Measurements from ENCODE around the gene LRRIQ3. TPM values are rescaled to one million over a fixed set of nuclear protein-coding genes. Genes with fewer than 3 reads are reported as not detected.
"Not testable (repeated sequence)": the region's sequence is repeated elsewhere in the genome, so short reads cannot be mapped to it uniquely, and the experiment has no call there.

Gene LRRIQ3
- total RNA-seq, 1 experiment from 2014 or later: 0.81 TPM

DNA sequence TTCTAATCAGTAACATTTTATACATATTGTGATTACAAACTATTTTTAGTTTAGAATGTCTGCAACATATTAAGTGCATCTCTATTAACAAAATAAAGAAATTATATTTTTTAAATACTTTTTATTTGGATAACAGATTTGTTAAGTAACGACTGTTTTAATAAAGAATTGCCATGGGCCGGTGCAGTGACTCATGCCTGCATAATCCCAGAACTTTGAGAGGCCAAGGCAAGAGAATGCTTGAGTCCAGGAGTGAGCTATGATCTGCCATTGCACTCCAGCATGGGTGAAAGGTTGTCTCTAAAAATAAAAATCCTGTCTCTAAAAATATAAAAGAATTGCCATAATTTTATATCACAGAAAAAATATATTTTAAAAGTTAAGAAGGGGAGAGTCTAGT lies 4.1 kb downstream of the LRRIQ3 start:
- no peaks in the 10 kb centered on the region for H3K27me3 ChIP-seq
- no peaks in the 10 kb centered on the region for H3K9me3 ChIP-seq (replicated peaks)
- 0 out of 2 replicates have a peak, but pooled peaks cover under 1% of the 10 kb centered on the region for H3K4me1 ChIP-seq
- peak in 1 of 2 experiments; percentile 9 for DNase-seq
- no peak overlapping the region for H3K4me3 ChIP-seq
- no peaks in the 10 kb centered on the region for H3K36me3 ChIP-seq
- no peak overlapping the region for H3K27ac ChIP-seq

DNA sequence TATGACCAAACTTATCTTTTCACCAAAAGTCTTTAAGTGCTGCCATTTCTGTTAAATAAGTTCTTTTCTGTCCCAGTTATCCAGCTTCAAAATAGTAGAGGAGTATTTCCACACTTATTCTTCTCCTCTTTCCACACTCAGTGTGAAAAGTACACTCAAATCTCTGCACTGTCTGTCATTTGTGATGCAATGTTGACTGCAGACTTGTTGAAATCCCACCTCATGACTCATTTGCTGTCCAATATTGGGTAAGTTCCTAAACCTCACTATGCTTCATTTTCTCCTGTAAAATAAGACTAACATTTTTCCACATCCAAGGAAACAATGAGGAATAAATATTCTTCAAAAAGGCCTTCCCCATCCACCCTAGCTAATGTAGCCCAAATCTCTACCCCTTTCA lies 17.5 kb downstream of the LRRIQ3 start:
- DNase-seq: no peak
- H3K4me3 ChIP-seq: no peak overlapping the region
- no peaks in the 10 kb centered on the region for H3K27me3 ChIP-seq
- H3K4me1 ChIP-seq: no peaks in the 10 kb centered on the region
- H3K27ac ChIP-seq: no peak overlapping the region
- H3K36me3 ChIP-seq: no peaks in the 10 kb centered on the region
- no peaks in the 10 kb centered on the region for H3K9me3 ChIP-seq (replicated peaks)

DNA sequence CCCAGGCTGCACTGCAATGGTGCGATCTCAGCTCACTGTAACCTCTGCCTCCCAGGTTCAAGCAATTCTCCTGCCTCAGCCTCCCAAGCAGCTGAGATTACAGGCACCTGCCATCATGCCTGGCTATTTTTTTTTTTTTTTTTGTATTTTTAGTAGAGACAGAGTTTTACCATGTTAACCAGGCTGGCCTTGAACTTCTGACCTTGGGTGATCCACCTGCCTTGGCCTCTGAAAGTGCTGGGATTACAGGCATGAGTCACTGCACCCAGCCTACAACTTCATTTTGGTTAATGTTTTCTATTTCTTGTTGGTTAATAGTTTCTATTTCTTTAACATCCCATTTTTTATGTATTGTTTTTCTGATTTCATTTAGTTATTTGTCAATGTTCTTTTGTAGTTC lies 23.6 kb downstream of the LRRIQ3 start:
- not testable (repeated sequence) for H3K27ac ChIP-seq; H3K4me3 ChIP-seq; H3K9me3 ChIP-seq (replicated peaks); DNase-seq; H3K27me3 ChIP-seq; H3K4me1 ChIP-seq; H3K36me3 ChIP-seq

DNA sequence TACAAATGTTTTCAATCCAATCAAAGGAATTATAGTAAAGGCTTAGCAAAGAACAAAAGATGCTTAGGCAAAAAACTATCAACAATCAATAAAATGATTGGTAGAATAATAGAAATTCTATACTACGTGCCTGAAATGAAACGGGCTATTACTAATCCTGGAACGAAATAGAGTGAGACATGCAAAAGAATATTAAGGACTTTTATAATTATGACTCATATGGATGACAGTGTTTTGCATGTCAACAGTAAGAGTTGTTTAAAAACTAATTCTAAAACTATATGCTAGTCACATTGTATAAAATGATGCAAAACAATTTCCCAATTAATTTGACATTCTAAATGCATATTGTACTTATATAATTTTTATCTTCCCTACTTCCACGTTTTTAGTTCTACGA lies 35.6 kb downstream of the LRRIQ3 start:
- H3K27ac ChIP-seq: no peak overlapping the region
- DNase-seq: no peak
- H3K4me3 ChIP-seq: no peak overlapping the region
- no peaks in the 10 kb centered on the region for H3K4me1 ChIP-seq
- H3K27me3 ChIP-seq: no peaks in the 10 kb centered on the region
- H3K36me3 ChIP-seq: no peaks in the 10 kb centered on the region
- H3K9me3 ChIP-seq (replicated peaks): no peaks in the 10 kb centered on the region

DNA sequence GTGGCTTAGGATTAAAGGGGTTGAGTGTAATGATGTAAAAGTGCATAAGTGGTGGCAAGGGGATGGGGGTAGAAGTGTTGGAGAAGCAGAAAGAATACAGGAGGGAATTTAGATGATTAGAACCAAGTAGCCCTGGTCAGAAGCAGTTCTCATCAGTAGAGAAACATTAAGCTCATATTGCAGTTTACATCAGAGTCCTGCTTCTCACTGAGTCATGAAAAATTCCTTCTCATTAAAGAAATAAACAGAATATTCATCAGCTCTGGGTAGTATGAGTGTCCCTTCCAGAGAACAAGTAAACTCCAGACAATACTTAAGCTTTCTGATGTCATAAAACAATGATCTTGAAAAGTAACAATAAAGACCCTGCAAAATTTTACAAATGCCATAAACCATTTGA lies 36.5 kb downstream of the LRRIQ3 start:
- Histone ChIP-seq H3K36me3 (no peaks in the 10 kb centered on the region), H3K9me3 (replicated peaks) (no peaks in the 10 kb centered on the region), H3K4me1 (no peaks in the 10 kb centered on the region), H3K27me3 (no peaks in the 10 kb centered on the region), H3K4me3 (no peak overlapping the region), H3K27ac (no peak overlapping the region)
- no peak for DNase-seq

DNA sequence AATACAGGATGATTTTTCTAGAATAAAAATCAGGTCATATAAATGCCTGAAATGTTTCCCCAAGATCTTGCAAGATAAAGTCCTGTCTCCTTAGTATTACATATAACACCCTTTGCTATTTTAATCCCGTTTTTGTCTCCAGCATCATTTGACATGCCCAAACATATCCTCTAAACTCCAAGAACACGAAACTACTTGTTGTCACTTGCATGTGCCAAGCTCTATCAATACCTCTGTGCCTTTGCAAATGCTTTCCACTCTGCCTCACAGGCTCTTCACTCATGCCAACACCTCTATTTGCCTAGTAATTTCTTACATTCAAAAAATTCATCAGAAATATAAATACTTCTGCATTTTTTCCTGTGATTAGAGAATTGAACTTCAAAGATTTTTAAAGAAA lies 37.9 kb downstream of the LRRIQ3 start:
- Histone ChIP-seq H3K4me1 (no peaks in the 10 kb centered on the region), H3K4me3 (no peak overlapping the region), H3K36me3 (no peaks in the 10 kb centered on the region), H3K9me3 (replicated peaks) (no peaks in the 10 kb centered on the region), H3K27me3 (no peaks in the 10 kb centered on the region), H3K27ac (no peak overlapping the region)
- DNase-seq: no peak

DNA sequence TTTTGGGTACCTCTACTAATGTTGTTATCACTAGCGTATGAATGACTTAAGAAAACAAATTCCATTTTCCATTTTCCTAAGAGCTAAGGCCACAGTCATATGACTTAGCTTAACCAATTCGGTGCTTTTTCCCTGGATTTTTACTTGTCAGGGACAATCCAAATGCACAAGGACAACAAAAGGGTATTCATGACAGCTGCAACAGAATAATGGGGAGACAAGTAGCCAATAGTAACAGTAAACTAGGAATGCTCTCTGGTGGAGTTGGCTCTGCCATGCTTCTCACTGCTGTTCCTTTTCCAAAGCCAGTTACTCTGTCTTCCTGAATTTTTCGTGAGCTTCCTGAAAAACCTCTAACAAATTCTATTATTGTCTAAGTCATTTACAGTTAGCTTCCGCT lies 52.9 kb downstream of the LRRIQ3 start:
- DNase-seq: no peak
- Histone ChIP-seq H3K4me1 (no peaks in the 10 kb centered on the region), H3K36me3 (no peaks in the 10 kb centered on the region), H3K27ac (no peak overlapping the region), H3K4me3 (no peak overlapping the region), H3K9me3 (replicated peaks) (no peaks in the 10 kb centered on the region), H3K27me3 (no peaks in the 10 kb centered on the region)

DNA sequence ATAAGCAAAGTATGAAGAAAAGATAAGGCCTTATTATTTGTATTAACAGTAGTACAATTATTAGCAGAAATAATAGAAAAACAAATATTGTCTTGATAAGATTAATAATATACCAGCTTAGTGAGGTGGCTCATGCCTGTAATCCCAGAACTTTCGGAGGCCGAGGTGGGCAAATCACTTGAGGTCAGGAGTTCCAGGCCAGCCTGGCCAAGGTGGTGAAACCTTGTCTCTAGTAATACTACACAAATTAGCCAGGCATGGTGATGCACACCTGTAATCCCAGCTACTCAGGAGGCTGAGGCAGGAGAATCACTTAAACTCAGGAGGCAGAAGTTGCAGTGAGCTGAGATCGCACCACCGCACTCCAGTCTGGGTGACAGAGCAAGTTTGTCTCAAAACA lies 80.6 kb downstream of the LRRIQ3 start:
- H3K36me3 ChIP-seq; DNase-seq; H3K4me3 ChIP-seq; H3K27me3 ChIP-seq; H3K4me1 ChIP-seq; H3K27ac ChIP-seq; H3K9me3 ChIP-seq (replicated peaks): not testable (repeated sequence)

DNA sequence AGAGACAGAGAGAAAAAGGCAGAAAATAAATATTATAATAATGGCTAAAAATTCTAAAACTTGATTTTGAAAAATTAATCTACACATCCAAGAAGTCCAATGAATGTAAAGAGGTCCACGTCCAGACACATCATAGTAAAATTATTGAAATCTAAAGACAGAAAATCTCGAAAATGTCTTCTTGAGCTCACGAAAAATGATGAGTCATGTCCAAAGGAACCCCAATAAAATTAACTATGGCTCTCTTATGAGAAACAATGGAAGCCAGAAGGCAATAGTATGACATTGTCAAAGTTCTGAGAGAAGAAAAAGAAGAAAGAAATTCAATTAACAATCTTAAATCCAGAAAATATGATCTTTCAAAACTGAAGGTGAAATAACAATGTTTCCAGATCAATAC lies 84.6 kb downstream of the LRRIQ3 start:
- DNase-seq: no peak
- H3K27me3 ChIP-seq: 0 out of 2 replicates have a peak, but pooled peaks cover 4% of the 10 kb centered on the region
- H3K27ac ChIP-seq: no peak overlapping the region
- H3K36me3 ChIP-seq: no peaks in the 10 kb centered on the region
- no peaks in the 10 kb centered on the region for H3K4me1 ChIP-seq
- H3K9me3 ChIP-seq (replicated peaks): no peaks in the 10 kb centered on the region
- no peak overlapping the region for H3K4me3 ChIP-seq

DNA sequence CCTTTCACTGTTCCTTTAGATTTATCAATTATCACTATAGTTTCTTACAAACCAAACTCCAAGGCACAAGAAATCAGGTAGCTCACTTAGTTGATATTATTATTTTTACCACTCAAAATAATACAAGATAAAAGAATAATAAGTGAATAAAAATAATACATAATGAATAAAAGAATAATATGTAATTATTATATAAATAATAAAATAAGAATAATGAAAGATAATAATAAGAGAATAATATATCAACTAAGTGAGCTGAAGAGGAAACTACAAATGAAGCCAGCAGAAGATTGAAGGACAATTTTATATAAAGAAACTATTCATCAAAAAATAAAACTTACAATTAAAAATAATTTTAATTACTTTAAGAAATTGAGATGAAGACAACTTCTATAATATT lies 90.6 kb downstream of the LRRIQ3 start:
- Histone ChIP-seq H3K9me3 (replicated peaks) (no peaks in the 10 kb centered on the region), H3K36me3 (no peaks in the 10 kb centered on the region), H3K4me1 (no peaks in the 10 kb centered on the region), H3K27ac (no peak overlapping the region), H3K4me3 (no peak overlapping the region), H3K27me3 (0 out of 2 replicates have a peak, but pooled peaks cover 4% of the 10 kb centered on the region)
- DNase-seq: no peak

DNA sequence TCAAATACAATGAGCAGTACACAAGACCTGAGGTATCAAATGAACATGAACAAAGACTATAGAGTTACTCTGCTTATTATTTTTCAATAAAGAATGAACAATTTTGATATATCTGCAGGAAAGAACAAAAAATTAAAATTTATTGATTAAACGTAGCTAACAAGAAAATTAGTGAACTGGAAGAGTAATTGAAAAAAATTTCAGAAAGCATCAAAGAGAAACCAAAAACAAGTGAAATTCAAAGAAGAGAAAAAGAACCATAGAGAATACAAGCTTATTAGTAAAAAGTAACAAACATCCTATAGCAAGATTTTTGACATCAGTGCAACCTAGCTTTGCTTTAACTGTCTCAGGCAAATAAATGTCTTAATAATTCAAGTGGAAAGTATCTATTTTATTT lies 106.6 kb downstream of the LRRIQ3 start:
- no peaks in the 10 kb centered on the region for H3K36me3 ChIP-seq
- DNase-seq: no peak
- no peaks in the 10 kb centered on the region for H3K27me3 ChIP-seq
- H3K4me3 ChIP-seq: no peak overlapping the region
- no peaks in the 10 kb centered on the region for H3K9me3 ChIP-seq (replicated peaks)
- H3K4me1 ChIP-seq: no peaks in the 10 kb centered on the region
- H3K27ac ChIP-seq: no peak overlapping the region

DNA sequence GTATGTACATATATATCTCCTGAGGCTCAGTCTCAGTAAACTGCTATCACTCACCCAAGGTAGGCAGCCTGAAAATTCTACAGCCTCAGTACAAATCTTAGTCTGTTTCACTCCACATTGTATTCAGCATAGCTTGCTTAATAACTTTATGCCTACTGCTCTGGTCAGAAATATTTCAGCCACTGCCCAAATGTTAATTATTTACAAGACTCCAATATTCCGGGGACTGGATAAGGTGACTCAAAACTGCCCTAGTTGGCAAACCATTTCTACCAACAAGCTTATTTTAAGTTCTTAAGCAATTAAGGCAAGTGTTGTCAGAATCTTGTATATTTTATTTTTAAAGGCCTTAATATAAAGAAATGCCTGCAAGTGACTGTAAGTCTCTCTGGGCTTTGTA lies 114.8 kb downstream of the LRRIQ3 start:
- Histone ChIP-seq H3K27ac (no peak overlapping the region), H3K9me3 (replicated peaks) (no peaks in the 10 kb centered on the region), H3K4me3 (no peak overlapping the region), H3K4me1 (no peaks in the 10 kb centered on the region), H3K27me3 (no peaks in the 10 kb centered on the region), H3K36me3 (no peaks in the 10 kb centered on the region)
- DNase-seq: no peak

DNA sequence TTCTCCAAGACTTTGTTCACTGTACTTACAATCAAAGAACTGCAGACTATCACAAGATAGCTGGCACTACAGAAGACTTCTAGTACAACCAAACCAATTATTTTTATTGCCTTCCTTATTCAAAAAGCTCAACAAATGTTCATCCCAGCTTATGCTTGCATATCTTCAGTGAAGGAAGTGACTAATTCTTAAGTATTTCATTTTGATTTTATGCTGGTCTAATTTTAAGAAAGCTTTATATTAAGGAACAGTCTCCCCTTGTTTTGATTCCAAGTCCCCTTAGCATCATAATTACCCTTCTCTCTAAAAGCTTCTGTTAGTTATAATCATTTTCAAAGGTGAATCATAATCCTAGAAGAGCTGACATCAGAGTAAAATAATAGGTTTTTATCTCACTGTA lies 132.9 kb downstream of the LRRIQ3 start:
- DNase-seq: no peak
- Histone ChIP-seq H3K27ac (no peak overlapping the region), H3K4me3 (no peak overlapping the region), H3K36me3 (no peaks in the 10 kb centered on the region), H3K27me3 (peaks cover 3% of the 10 kb centered on the region; the same call in 1 of the 2 replicates), H3K9me3 (replicated peaks) (no peaks in the 10 kb centered on the region), H3K4me1 (no peaks in the 10 kb centered on the region)

DNA sequence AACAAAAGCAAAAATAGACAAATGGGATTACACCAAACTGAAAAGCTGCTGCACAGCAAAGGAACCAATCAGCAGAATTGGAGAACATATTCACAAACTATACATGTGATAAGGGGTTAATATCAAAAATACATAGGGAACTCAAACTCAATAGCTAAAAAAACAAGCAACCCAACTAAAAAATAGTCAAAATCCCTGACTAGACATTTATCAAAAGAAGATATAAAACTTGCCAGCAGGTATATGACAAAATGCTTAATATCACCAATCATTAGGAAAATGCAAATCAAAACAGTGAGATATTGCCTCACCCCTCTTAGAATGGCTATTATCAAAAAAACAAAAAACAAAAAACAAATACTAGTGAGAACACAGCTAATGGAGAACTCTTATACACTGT lies 140.3 kb downstream of the LRRIQ3 start:
- no peak for DNase-seq
- Histone ChIP-seq H3K36me3 (no peaks in the 10 kb centered on the region), H3K4me3 (no peak overlapping the region), H3K4me1 (no peaks in the 10 kb centered on the region), H3K27ac (no peak overlapping the region), H3K9me3 (replicated peaks) (no peaks in the 10 kb centered on the region), H3K27me3 (no peaks in the 10 kb centered on the region)

DNA sequence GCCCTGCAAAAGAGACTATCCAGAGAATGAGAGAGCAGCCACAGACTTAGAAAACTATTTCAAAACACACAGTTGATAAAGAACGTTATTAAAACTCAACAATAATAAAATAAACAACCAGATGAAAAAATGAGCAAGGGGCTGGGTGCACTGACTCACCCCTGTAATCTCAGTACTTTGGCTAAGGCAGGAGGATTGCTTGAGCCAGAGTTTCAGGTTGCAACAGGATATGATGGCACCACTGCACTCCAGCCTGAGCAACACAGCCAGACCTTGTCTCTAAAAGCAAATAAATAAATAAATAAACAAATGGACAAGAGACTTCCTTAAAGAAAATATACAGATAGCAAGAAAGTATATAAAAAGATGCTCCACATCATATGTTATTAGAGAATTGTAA lies 144.6 kb downstream of the LRRIQ3 start:
- Histone ChIP-seq H3K4me3 (no peak overlapping the region), H3K27me3 (no peaks in the 10 kb centered on the region)
- peak in 1 of 2 experiments; percentile 2 for DNase-seq

DNA sequence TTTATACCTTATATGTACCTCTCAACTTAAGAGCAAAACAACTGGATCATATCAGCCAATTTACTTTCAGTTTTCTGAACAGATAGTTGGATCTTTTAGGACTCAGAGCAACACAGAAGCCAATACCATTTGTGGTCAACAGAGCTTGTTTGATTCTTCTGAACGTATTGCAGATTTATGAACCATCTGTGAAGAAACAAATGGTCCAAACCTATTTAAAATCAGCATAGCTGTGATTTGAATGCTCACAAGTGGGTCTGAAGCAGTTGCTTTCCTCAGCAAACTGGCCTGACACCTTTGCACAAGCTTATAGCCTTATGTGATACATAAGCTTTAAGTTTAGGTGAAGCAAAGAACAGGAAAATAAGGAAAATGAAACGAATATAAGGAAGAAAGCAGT lies 147.6 kb downstream of the LRRIQ3 start:
- Histone ChIP-seq H3K4me3 (no peak overlapping the region), H3K4me1 (no peaks in the 10 kb centered on the region), H3K27me3 (no peaks in the 10 kb centered on the region), H3K36me3 (no peaks in the 10 kb centered on the region), H3K27ac (no peak overlapping the region), H3K9me3 (replicated peaks) (no peaks in the 10 kb centered on the region)
- no peak for DNase-seq

More for the DNA sequence above, 144.6 kb downstream of the LRRIQ3 start:
- Histone ChIP-seq H3K27ac (no peak overlapping the region), H3K4me1 (no peaks in the 10 kb centered on the region), H3K36me3 (no peaks in the 10 kb centered on the region), H3K9me3 (replicated peaks) (no peaks in the 10 kb centered on the region)

DNA sequence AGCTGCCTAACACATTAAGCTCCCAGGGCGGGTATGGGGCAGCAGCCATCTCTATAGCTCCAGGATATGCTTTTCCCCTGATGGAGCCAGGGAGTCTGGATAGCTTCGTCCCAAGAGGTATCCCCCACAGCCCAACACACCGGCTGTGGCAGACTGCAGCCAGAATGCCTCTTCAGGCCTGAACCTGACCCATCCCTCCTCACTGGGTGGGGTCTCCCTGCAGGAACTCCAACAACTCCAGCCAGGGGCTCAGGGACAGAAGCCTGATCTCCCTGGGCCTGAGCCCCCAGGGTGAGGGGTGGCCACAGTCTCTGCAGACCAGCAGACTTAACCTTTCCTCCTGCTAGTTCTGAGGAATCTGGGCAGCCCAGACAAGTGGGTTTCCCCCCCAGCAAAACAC lies 159.9 kb downstream of the LRRIQ3 start:
- Histone ChIP-seq H3K4me1 (no peaks in the 10 kb centered on the region), H3K4me3 (no peak overlapping the region), H3K9me3 (replicated peaks) (no peaks in the 10 kb centered on the region), H3K27me3 (no peaks in the 10 kb centered on the region), H3K36me3 (no peaks in the 10 kb centered on the region), H3K27ac (no peak overlapping the region)
- DNase-seq: no peak
